Neural cell (in vitro differentiated cells): ENCODE data around the gene DAP.

ENCODE experiments used
- CTCF ChIP-seq: fragments of 450-650 bp; IDR thresholded peaks from 2 replicates; pipeline ENCODE4 v1.5.1; 2014; ENCODE audit warnings: antibody characterized with exemption, mild to moderate bottlenecking, moderate library complexity; ENCODE audit not compliant: poor library complexity, severe bottlenecking
- EP300 ChIP-seq: fragments of 450-650 bp; conservative IDR thresholded peaks from 2 replicates; pipeline ENCODE4 v1.6.1; 2014; ENCODE audit warnings: antibody characterized with exemption, mild to moderate bottlenecking, moderate library complexity; ENCODE audit not compliant: poor library complexity, severe bottlenecking
- TAF1 ChIP-seq: IDR thresholded peaks from 2 replicates; pipeline ENCODE4 v1.6.1; 2012; ENCODE audit warnings: low read depth

GRCh38 chr5:10704949-10705621 is 55.9 kb downstream of the DAP start:
- TF ChIP-seq CTCF (no peak), EP300 (no peak), TAF1 (no peak)
